Prostate gland (tissue), 2 donors: Measurements from ENCODE around the gene GNA15.
A peak's percentile ranks its signal among the peaks of the same experiment; 100 is the strongest.

Source experiments
- POLR2A ChIP-seq: fragments of 450-650 bp; IDR thresholded peaks from one replicate; pipeline ENCODE4 v1.6.1; 2016; ENCODE audit warnings: antibody characterized with exemption, mild to moderate bottlenecking
- POLR2AphosphoS5 ChIP-seq: sonication (generic); formaldehyde crosslinking; IDR thresholded peaks from one replicate; pipeline ENCODE4 v1.6.1; 2017; ENCODE audit warnings: antibody characterized with exemption
- TF ChIP-seq, protein P1 (sequence below), 4 experiments: fragments of 200-600 bp in 2 of 4; fragments of 450-650 bp in 2 of 4; sonication (generic) in 2 of 4; IDR thresholded peaks; 1 replicate in 3 of 4; 2 replicates in 1 of 4; pipeline ENCODE4 v1.5.1; 2016 to 2019; ENCODE audit warnings: antibody characterized with exemption in 4 of 4, mild to moderate bottlenecking in 2 of 4, moderate library complexity in 2 of 4

DNA sequence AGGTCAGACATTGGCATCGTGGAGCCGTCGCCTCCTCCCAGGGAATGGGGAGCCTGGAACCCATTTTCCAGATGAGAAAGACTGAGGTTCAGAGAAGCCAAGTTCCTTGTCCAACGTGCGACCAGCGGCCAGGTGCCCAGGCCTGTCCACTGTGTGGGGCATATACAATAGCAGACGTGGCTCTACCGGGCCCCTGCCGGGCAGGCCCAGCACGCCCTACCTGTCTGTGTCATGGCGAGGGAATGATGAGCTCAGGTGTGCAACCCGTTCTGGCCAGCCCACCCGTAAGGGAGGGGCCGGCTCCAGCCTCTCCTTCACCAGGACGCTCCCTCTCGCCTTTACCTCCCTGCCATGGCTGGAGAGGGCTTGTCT lies 837 bp downstream of the GNA15 start:
- TF ChIP-seq, protein P1, sequence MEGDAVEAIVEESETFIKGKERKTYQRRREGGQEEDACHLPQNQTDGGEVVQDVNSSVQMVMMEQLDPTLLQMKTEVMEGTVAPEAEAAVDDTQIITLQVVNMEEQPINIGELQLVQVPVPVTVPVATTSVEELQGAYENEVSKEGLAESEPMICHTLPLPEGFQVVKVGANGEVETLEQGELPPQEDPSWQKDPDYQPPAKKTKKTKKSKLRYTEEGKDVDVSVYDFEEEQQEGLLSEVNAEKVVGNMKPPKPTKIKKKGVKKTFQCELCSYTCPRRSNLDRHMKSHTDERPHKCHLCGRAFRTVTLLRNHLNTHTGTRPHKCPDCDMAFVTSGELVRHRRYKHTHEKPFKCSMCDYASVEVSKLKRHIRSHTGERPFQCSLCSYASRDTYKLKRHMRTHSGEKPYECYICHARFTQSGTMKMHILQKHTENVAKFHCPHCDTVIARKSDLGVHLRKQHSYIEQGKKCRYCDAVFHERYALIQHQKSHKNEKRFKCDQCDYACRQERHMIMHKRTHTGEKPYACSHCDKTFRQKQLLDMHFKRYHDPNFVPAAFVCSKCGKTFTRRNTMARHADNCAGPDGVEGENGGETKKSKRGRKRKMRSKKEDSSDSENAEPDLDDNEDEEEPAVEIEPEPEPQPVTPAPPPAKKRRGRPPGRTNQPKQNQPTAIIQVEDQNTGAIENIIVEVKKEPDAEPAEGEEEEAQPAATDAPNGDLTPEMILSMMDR (IDR thresholded peaks at IDR 0.05): no peak
- TF ChIP-seq POLR2AphosphoS5: peak; percentile 62
- TF ChIP-seq POLR2A: peak; percentile 73
